Spleen (tissue), 11 donors: ENCODE measurements around the gene PTPRK. TPM values are rescaled to one million over a fixed set of nuclear protein-coding genes. Genes with fewer than 3 reads are reported as not detected.

Experiments used
- DNase-seq: peaks from one replicate; pipeline ENCODE4 v3.0.0-alpha.2; 2020
- H3K27ac ChIP-seq, 8 donors: fragments of 200-600 bp; sonication (generic) in 7 of 8; 1 replicate in 4 of 8; 2 replicates in 4 of 8; pipeline versions ENCODE4 v1.5.0 to v1.8.0; 2016 to 2021; ENCODE audit warnings: inconsistent platforms in 4 of 8, mild to moderate bottlenecking in 4 of 8, moderate library complexity in 1 of 8
- H3K27me3 ChIP-seq, 7 donors: fragments of 200-600 bp; sonication (generic) in 6 of 7; replicated peaks in 1 of 7; 1 replicate in 4 of 7; 2 replicates in 3 of 7; pipeline versions ENCODE4 v1.5.0 to v1.8.0; 2016 to 2021; ENCODE audit warnings: inconsistent platforms in 3 of 7, mild to moderate bottlenecking in 1 of 7
- H3K36me3 ChIP-seq, 6 donors: fragments of 200-600 bp; sonication (generic) in 5 of 6; 1 replicate in 4 of 6; 2 replicates in 2 of 6; pipeline versions ENCODE4 v1.5.0 to v1.8.0; 2016 to 2021; ENCODE audit warnings: inconsistent platforms in 2 of 6
- H3K4me1 ChIP-seq, 6 donors: fragments of 200-600 bp; sonication (generic) in 5 of 6; 1 replicate in 3 of 6; 2 replicates in 3 of 6; pipeline versions ENCODE4 v1.5.0 to v1.8.0; 2016 to 2021; ENCODE audit warnings: inconsistent platforms in 3 of 6
- H3K4me3 ChIP-seq, 8 donors: fragments of 200-600 bp; sonication (generic) in 7 of 8; 1 replicate in 4 of 8; 2 replicates in 4 of 8; pipeline versions ENCODE4 v1.5.0 to v1.8.0; 2016 to 2021; ENCODE audit warnings: inconsistent platforms in 4 of 8, mild to moderate bottlenecking in 4 of 8, moderate library complexity in 2 of 8
- H3K9me3 ChIP-seq, 8 donors: fragments of 200-600 bp; sonication (generic) in 7 of 8; 1 replicate in 4 of 8; 2 replicates in 4 of 8; pipeline versions ENCODE4 v1.5.0 to v1.8.0; 2016 to 2021; ENCODE audit warnings: inconsistent platforms in 4 of 8
- CTCF ChIP-seq, 11 experiments: fragments of 200-600 bp in 7 of 11; fragments of 450-650 bp in 4 of 11; sonication (generic) in 4 of 11; IDR thresholded peaks in 8 of 11; conservative IDR thresholded peaks in 3 of 11; 1 replicate in 7 of 11; 2 replicates in 4 of 11; pipeline versions ENCODE4 v1.4.0 to v1.8.0; 2016 to 2021; ENCODE audit warnings: antibody characterized with exemption in 11 of 11, inconsistent platforms in 4 of 11, mild to moderate bottlenecking in 1 of 11
- POLR2A ChIP-seq, 3 donors: fragments of 450-650 bp; IDR thresholded peaks; one replicate each; pipeline ENCODE4 v1.5.1; 2017; ENCODE audit warnings: antibody characterized with exemption in 3 of 3, mild to moderate bottlenecking in 1 of 3
- POLR2AphosphoS5 ChIP-seq, 3 donors: sonication (generic); formaldehyde crosslinking; IDR thresholded peaks; one replicate each; pipeline ENCODE4 v1.5.1; 2017; ENCODE audit warnings: antibody characterized with exemption in 3 of 3
- WGBS, 5 donors: extraction: QIAGEN DNeasy Blood & Tissue Kit in 3 of 5; methylation state at CpG; one replicate each; pipeline versions ENCODE4 v1.1.5 to v1.1.7; 2013 to 2018; 5-methylcytosine and 5-hydroxymethylcytosine counted together
- intact Hi-C: fragments of 100-400 bp; cut with DNase I; formaldehyde crosslinking; loops from one replicate; pipeline ENCODE4 v1.15.0; 2023; ENCODE audit warnings: low total_unique reads
- polyA plus RNA-seq, 3 donors: library from polyadenylated mRNA; stranded (reverse); fragments of 200-250 nt; gene quantifications; one replicate each; pipeline ENCODE4 v1.2.1, GENCODE V29; 2013
- total RNA-seq, 7 donors: library from RNA; depleted of rRNA in 3 of 7; stranded (reverse); fragments of >200 nt in 3 of 7; fragmentation: NEBNext Ultra II Directional in 4 of 7; extraction: Animal tissue kit (Norgen Biotek cat#: 25700) in 4 of 7; gene quantifications; one replicate each; pipeline versions ENCODE4 v1.1.0 to v1.2.1, GENCODE V29; 2016 to 2021
- donor health status: healthy with polysubstance abuse.
- donor health status: DM: no; HTN: no; CAD: no; lungs with moderate emphysema.
- donor health status: DM: no; HTN: no; CAD: no.
- donor health status: Bipolar disorder and iron deficiency.
- donor health status: healthy.
- donor health status: DM: no; HTN: no; CAD: no.
- donor health status: DM: yes; HTN: yes; CAD: no.

The PTPRK gene
- total and polyA plus RNA-seq, 10 donors = 3.3 to 67.8 (median 34.0) TPM

DNA sequence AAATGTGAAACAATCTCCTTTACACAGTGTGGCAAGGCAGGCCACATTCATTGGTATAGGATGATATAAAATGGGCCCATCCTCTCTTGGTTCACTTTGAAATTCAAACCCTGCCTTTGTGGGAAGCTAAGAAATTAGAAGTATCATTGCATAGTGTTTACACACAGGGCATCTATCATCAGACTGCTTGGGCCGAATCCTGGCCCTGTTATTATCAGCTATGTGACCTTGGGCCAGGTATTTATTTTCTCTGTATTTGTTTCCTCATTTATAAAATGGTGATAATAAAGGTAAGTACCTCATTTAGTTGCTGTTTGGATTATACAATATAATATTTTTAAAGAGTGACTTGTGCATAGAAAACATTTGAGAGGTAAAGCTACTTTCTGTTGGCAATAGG, 45.5 kb downstream of the PTPRK start:
- no peak overlapping the region for H3K4me3 ChIP-seq
- intact Hi-C loops = no loop called here
- no peaks in the 10 kb centered on the region for H3K9me3 ChIP-seq
- DNase-seq = no peak
- no peaks in the 10 kb centered on the region for H3K27me3 ChIP-seq
- H3K27ac ChIP-seq = no peak overlapping the region
- no peaks in the 10 kb centered on the region for H3K36me3 ChIP-seq
- TF ChIP-seq POLR2AphosphoS5 (IDR thresholded peaks at IDR 0.05) (no peak), CTCF (IDR thresholded peaks at IDR 0.05 in 8 of 11, conservative IDR thresholded peaks at IDR 0.05 in 3 of 11) (no peak), POLR2A (IDR thresholded peaks at IDR 0.05) (no peak)
- WGBS, 5 donors = 72 to 94% (median 84%) methylated on average over 1 of the region's 1 CpG
- H3K4me1 ChIP-seq = peaks cover 0 to 4% (median 0%) of the 10 kb centered on the region in 6 donors

- Histone ChIP-seq H3K4me3 (no peak overlapping the region), H3K27ac (no peak overlapping the region), H3K9me3 (no peaks in the 10 kb centered on the region), H3K36me3 (no peaks in the 10 kb centered on the region), H3K4me1 (peaks cover 0 to 4% (median 0%) of the 10 kb centered on the region in 6 donors), H3K27me3 (no peaks in the 10 kb centered on the region)
- DNase-seq = no peak
- WGBS, 5 donors = 87 to 97% (median 93%) methylated on average over 1 of the region's 1 CpG
- intact Hi-C loops = no loop called here
- TF ChIP-seq CTCF (IDR thresholded peaks at IDR 0.05 in 8 of 11, conservative IDR thresholded peaks at IDR 0.05 in 3 of 11) = no peak
- no peak for TF ChIP-seq POLR2A (IDR thresholded peaks at IDR 0.05)
Observed at GRCh38 chr6:128474481-128474880, 45.9 kb downstream of the PTPRK start.

DNA sequence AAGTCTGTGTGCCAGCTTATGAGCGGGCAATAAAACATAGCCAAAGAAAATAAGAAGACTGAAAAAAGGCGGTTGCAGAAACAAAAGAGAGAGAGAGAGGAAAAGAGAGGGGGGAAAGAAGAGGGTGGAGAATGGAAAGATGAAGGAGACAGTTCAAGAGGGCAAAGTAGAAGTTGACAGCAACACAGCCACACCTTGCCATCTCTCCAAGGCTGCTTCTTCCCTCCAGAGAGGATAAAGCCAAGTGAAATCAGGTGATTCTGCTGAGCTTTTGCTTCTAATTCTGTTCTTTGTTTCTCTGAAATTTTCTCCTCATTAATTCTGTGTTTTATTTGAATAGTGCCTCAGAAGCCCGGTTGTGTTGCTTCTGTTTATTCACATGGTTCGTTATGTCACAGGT, 48.5 kb downstream of the PTPRK start:
- no peaks in the 10 kb centered on the region for H3K9me3 ChIP-seq
- no peak overlapping the region for H3K4me3 ChIP-seq
- no peak overlapping the region for H3K27ac ChIP-seq
- intact Hi-C loops = no loop called here
- TF ChIP-seq CTCF (IDR thresholded peaks at IDR 0.05 in 8 of 11, conservative IDR thresholded peaks at IDR 0.05 in 3 of 11) (no peak), POLR2AphosphoS5 (IDR thresholded peaks at IDR 0.05) (no peak), POLR2A (IDR thresholded peaks at IDR 0.05) (no peak)
- DNase-seq = no peak
- H3K36me3 ChIP-seq = no peaks in the 10 kb centered on the region
- no peaks in the 10 kb centered on the region for H3K4me1 ChIP-seq
- no peaks in the 10 kb centered on the region for H3K27me3 ChIP-seq
- 89 to 96% (median 91%) methylated on average over 4 of the region's 4 CpGs for WGBS, 5 donors

- Histone ChIP-seq H3K9me3 (no peaks in the 10 kb centered on the region), H3K4me1 (no peaks in the 10 kb centered on the region), H3K4me3 (no peak overlapping the region), H3K36me3 (no peaks in the 10 kb centered on the region), H3K27me3 (no peaks in the 10 kb centered on the region), H3K27ac (no peak overlapping the region)
- intact Hi-C loops = no loop called here
- no peak for TF ChIP-seq POLR2A (IDR thresholded peaks at IDR 0.05)
- TF ChIP-seq CTCF (IDR thresholded peaks at IDR 0.05 in 8 of 11, conservative IDR thresholded peaks at IDR 0.05 in 3 of 11) = no peak
- no peak for TF ChIP-seq POLR2AphosphoS5 (IDR thresholded peaks at IDR 0.05)
- no peak for DNase-seq
- 79 to 93% (median 85%) methylated on average over 2 of the region's 2 CpGs for WGBS, 5 donors
Observed at GRCh38 chr6:128465368-128466343, 54.7 kb downstream of the PTPRK start.
